ENCODE measurements around the gene ACAD8.

The ACAD8 gene

DNA sequence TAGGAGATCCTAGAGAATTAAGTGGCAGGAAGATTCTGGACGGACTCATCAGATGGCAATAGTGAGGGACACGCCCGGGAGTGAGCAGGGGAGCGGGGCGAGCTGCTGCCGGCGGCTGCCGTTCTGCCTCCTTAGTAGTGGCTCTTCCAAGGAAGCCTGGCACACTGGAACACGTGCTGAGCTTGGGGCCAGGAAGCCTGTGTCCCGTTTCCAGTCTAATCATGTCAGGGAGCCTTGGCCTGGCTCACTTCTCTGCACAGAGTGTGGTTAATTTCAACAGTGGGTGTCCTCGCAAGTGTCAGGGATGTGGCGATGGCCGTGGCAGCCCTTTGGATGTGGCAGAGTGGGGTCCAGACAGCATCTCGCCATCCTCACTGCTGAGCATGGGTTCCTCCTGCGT, 39.3 kb downstream of the ACAD8 start:
- no peak for DNase-seq

GRCh38 chr11:134293119-134294113, 40.0 kb downstream of the ACAD8 start:
- no peak for DNase-seq

GRCh38 chr11:134294664-134295063, 41.3 kb downstream of the ACAD8 start:
- peak; percentile 51 for DNase-seq

DNA sequence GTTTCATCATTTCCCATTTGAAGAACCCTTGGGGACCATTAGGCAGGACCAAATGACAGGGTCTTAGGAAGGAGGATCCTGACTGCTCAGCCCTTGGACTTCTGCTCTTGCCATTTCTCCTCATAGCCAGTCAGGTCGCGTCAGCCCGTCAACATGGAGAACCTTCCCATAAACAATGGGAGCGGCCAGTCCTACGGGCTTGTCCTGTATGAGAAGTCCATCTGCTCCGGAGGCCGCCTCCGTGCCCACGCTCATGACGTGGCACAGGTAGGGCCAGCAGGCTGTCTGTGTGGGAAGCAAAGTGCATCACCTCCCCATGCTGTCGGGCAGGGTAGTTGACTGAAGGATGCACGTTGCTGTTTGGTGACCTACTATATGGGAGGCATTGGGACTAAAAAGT, 58.9 kb downstream of the ACAD8 start:
- DNase-seq: no peak

DNA sequence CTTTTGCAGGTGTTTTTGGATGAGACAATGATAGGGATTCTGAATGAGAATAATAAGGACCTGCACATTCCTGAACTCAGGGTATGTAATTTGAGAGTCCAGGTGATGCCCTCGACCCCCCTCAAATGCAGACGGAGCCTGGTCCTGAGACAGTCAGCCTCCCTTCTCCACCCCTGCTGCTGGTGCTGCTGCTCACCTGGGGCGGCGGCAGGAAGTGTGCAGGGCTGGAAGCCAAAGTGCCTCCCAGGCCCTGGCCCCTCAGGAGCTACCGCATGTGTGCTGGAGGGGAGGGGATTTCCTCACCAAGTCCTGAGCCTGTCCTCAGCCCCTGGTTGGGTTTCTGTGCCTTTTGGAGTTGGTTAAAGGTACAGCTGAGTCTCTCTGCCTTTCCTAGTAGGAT, 59.4 kb downstream of the ACAD8 start:
- no peak for DNase-seq

GRCh38 chr11:134313379-134313778, 60.0 kb downstream of the ACAD8 start:
- no peak for DNase-seq

DNA sequence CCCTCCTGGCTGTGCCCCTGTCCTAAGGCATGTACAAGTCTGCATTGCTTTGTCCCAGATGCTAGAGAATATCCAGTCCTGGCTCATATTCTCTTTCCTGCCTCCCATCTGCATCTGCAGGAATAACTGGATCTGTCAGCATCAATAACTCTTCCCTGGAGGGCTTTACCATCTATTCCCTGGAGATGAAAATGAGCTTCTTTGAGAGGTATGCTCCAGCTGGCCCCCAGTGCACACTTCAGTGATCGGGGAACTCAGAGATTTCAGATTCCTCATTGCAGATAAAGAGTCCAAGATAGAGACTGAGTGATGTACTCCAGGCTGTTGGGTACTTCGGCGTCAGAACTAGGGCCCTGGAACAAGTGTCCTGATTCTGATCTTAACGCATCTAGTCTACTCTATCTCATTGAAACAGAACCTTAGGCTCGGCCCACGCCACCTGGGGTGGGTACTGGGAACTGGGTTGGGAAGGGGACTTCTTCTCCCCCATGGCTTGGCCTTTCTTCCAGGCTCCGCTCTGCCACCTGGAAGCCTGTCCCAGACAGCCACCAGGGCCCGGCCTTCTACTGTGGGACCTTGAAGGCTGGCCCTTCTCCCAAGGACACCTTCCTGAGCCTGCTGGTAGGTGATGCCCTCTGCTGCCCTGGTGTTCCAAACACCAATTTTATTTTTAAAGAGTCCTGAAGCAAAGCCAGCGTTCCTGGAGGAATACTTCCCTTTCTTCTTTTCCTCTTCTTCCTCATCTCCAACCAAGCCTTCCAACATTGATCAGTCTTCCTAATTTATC, 60.6 kb downstream of the ACAD8 start:
- no peak for DNase-seq
